ENCODE data around the gene HS6ST2.

Gene HS6ST2

GRCh38 chrX:132795181-132795580, 163.2 kb downstream of the HS6ST2 start:
- DNase-seq (ENCODE audit: low read depth, low spot score), result no peak

DNA sequence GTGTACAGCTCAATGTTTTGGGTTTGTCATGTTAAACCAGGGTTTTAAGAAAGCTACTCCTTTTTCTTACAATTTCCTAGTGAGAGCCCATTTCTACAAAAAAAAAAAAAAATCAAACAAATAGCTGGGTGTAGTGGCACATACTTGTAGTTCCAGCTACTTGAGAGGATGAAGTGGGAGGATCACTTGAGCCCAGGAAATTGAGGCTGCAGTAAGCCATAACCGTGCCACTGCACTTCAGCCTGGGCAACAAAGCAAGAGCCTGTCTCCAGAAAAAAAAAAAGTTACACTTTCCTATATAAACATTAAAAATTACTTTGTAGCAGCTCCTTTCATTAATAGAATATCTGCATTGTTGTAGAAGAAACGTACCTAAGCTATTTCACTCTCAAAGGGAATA, 166.7 kb downstream of the HS6ST2 start:
- DNase-seq (ENCODE audit: low read depth, low spot score), result no peak

GRCh38 chrX:132790329-132790728, 168.1 kb downstream of the HS6ST2 start:
- no peak for DNase-seq (ENCODE audit: low read depth, low spot score)

GRCh38 chrX:132786217-132786616, 172.2 kb downstream of the HS6ST2 start:
- no peak for DNase-seq (ENCODE audit: low read depth, low spot score)

GRCh38 chrX:132778917-132779316, 179.5 kb downstream of the HS6ST2 start:
- DNase-seq (ENCODE audit: low read depth, low spot score), result no peak

DNA sequence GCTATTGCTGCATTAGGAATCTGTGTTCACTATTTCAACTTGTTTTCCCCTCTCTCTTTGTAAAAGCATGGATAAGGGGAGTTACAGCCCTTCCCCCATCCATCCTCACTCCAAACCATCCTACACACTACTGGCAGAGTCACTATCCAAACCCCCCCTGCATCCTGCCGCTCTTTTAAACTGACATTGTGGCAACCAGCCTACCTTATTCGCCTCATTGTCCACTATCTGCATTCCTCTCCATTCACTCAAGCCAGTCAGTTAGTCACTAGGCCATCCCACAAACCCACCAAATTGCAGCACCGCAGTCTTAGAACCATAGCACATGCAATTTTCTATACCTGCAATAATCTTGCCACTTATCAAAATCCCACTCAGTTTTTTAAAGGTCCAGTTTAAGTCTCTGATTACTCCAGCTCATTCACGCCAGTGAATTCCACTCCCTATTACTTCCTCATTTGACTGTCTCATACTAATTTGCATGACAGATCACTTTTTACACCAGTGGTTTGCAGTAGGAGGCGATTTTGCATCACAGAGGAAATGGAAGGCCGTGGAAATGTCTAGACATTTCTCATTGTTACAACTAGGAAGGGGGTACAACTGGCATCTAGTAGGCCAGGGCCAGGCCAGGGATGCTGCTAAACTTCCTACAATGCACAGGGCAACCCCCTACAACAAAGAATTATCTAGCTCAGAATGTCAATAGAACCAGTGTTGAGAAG, 181.8 kb downstream of the HS6ST2 start:
- no peak for DNase-seq (ENCODE audit: low read depth, low spot score)

- no peak for DNase-seq (ENCODE audit: low read depth, low spot score)
These were observed 183.1 kb downstream of the HS6ST2 start for GRCh38 chrX:132775263-132775823.

- no peak for DNase-seq (ENCODE audit: low read depth, low spot score)
These were observed 184.3 kb downstream of the HS6ST2 start for GRCh38 chrX:132774010-132774714.

DNA sequence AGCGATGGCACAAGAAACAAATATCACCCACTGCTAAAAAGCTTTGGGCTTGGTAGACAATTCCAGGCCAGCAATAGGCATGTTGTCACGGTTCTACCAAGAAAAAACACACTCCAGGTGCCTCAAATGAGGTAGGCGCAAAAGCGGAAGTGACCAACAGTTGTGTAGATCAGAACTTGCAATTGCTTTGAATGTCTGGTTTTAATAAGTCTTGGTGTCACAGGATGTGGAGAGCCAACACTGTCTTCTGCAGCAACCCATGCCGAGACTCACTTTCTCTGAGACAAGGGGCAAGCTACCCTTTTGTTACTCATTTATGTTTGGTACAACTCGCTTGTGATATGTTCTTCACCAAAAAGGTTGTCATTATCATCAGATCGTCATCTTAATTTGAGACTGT, 188.8 kb downstream of the HS6ST2 start:
- DNase-seq (ENCODE audit: low read depth, low spot score), result no peak

DNA sequence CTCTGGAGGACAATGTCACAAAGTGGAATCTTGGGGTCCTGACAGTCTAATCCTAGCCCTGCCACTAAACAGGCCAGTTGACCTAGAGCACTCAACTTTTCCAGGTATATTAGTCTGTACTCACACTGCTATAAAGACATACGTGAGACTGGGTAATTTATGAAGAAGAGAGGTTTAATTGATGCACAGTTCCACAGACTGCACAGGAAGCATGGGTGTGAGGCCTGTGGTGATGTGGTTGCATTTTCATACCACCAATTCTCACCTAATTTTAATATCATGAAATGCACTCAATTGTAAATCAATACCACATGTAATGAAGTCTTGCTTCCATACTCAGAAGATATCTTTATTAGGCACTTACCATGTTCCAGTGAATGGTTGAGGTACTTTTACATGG, 192.0 kb downstream of the HS6ST2 start:
- no peak for DNase-seq (ENCODE audit: low read depth, low spot score)

DNA sequence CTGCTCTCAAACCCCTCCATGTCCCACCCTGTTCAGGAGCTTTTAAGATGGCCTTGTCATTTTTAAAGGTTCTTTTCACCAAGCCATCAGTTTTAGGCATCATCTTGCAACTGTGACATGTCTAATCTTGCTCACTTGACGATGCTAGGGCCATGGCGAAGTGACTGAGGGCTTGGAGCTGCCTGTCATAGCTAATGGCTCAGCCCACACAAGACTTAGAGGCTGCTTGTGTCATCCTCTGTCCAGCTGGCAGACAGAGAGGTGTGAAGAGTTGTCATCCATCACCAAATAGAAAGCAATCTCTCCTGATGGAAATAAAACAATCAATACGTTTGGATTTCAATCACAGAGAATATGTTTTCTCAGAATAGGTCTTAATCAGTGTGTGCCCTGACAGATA, 194.9 kb downstream of the HS6ST2 start:
- DNase-seq (ENCODE audit: low read depth, low spot score), result no peak

DNA sequence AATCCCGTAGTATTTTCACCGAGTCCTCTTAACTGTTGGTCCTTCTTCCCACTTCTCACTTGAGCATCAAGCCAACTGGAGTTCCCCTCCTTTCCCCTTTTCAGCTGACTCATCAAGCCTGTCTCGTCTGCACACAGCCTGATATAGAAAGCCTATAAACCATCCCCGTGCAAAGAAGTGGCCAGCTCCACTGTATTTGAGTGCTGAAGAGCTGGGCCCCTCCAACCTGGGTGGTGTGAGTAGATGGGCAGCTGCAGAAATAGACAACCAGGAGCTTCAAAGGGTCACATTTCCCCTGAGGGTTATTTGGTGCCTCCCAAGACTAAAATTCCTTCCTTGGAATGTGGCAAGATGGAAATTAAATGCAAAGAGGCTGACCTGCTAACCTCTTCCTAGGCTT, 199.7 kb downstream of the HS6ST2 start:
- no peak for DNase-seq (ENCODE audit: low read depth, low spot score)

GRCh38 chrX:132757066-132757623, 201.3 kb downstream of the HS6ST2 start:
- no peak for DNase-seq (ENCODE audit: low read depth, low spot score)

- no peak for DNase-seq (ENCODE audit: low read depth, low spot score)
These were observed 202.0 kb downstream of the HS6ST2 start for GRCh38 chrX:132756439-132756838.

- no peak for DNase-seq (ENCODE audit: low read depth, low spot score)
These were observed 207.3 kb downstream of the HS6ST2 start for GRCh38 chrX:132751063-132751690.

GRCh38 chrX:132750331-132751062, 207.9 kb downstream of the HS6ST2 start:
- no peak for DNase-seq (ENCODE audit: low read depth, low spot score)

DNA sequence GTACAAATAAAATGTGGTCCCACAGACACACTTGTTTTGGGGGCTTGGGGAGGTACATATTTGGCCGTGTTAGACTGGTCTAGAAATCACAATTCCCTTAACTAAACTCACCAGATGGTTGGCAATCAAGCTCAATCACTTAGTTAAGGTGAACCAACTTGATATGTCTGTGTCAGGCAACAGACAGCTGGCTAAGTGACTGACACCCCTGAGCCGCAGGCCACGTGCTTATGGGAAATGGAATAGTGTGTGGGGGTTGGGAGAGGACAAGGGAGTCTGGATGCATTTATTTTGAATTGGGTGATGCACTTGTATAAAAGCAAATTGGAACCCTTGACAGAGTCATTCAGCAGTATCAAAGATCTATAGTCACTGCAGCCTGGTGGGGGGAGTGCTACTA, 209.0 kb downstream of the HS6ST2 start:
- no peak for DNase-seq (ENCODE audit: low read depth, low spot score)

- no peak for DNase-seq (ENCODE audit: low read depth, low spot score)
These were observed 209.5 kb downstream of the HS6ST2 start for GRCh38 chrX:132748909-132749308.

GRCh38 chrX:132748268-132748667, 210.2 kb downstream of the HS6ST2 start:
- no peak for DNase-seq (ENCODE audit: low read depth, low spot score)

GRCh38 chrX:132745593-132745992, 212.8 kb downstream of the HS6ST2 start:
- DNase-seq (ENCODE audit: low read depth, low spot score), result no peak

DNA sequence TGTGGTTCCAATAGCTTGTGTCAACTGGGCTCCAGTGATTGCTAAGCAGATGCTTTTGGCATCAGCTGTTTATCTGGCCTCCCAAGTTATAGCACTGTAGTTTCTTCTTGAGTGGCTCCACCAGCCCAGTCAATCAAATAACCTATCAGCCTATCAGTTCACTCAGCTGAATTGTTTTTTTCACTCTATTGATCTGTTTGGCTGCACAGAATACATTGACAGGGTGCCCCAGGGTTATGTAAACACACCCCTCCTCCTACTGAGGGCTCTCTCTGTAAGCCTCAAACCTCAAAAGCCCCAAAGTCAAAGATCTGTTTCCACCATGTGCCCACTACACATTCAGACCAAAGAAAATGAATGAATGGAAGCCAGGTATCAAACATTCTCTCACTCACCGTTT, 214.0 kb downstream of the HS6ST2 start:
- no peak for DNase-seq (ENCODE audit: low read depth, low spot score)

- DNase-seq (ENCODE audit: low read depth, low spot score), result no peak
These were observed 215.3 kb downstream of the HS6ST2 start for GRCh38 chrX:132743086-132743485.
